GM13977 (cell line): ENCODE measurements around the gene UGGT2.
"Not testable (repeated sequence)": the region's sequence is repeated elsewhere in the genome, so short reads cannot be mapped to it uniquely, and the experiment has no call there.

Source experiments
- DNase-seq: peaks from one replicate; pipeline ENCODE4 v3.0.0; 2012; ENCODE audit warnings: low spot score
- in situ Hi-C: fragments of 300-500 bp; cut with MboI; formaldehyde crosslinking; loops from one replicate; pipeline ENCODE4 v1.12.0; 2022; ENCODE audit warnings: low sequenced_read_pairs, low pct_unique_long_range_greater_than_20kb, mixed read lengths, inconsistent platforms; ENCODE audit not compliant: unreplicated experiment
- TF ChIP-seq, protein P1 (sequence below): IDR thresholded peaks from 2 replicates; pipeline ENCODE4 v1.5.1; 2012; ENCODE audit warnings: mild to moderate bottlenecking, control low read depth; ENCODE audit not compliant: insufficient read depth; ENCODE audit errors: extremely low read depth, missing control alignments

The UGGT2 gene

GRCh38 chr13:95950103-95950502 lies 103.1 kb downstream of the UGGT2 start:
- no peak for DNase-seq
- in situ Hi-C loops = no loop called here
- TF ChIP-seq, protein P1, sequence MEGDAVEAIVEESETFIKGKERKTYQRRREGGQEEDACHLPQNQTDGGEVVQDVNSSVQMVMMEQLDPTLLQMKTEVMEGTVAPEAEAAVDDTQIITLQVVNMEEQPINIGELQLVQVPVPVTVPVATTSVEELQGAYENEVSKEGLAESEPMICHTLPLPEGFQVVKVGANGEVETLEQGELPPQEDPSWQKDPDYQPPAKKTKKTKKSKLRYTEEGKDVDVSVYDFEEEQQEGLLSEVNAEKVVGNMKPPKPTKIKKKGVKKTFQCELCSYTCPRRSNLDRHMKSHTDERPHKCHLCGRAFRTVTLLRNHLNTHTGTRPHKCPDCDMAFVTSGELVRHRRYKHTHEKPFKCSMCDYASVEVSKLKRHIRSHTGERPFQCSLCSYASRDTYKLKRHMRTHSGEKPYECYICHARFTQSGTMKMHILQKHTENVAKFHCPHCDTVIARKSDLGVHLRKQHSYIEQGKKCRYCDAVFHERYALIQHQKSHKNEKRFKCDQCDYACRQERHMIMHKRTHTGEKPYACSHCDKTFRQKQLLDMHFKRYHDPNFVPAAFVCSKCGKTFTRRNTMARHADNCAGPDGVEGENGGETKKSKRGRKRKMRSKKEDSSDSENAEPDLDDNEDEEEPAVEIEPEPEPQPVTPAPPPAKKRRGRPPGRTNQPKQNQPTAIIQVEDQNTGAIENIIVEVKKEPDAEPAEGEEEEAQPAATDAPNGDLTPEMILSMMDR = no peak

DNA sequence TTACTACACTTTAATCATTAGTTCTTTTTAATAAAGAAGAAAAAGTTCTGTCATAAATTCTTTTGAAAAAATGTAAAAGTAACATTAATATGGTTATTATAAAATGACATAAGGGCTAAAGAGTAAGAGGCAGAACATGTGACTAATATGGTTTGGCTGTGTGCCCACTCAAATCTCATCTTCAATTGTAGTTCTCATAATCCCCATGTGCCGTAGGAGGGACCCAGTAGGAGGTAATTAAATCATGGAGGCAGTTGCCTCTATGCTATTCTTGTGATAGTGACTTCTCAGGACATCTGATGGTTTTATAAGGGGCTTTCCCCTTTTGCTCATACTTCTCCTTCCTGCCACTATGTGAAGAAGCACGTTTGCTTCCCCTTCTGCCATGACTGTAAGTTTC lies 104.5 kb downstream of the UGGT2 start:
- TF ChIP-seq, protein P1 = no peak
- no peak for DNase-seq
- in situ Hi-C loops = no loop called here

DNA sequence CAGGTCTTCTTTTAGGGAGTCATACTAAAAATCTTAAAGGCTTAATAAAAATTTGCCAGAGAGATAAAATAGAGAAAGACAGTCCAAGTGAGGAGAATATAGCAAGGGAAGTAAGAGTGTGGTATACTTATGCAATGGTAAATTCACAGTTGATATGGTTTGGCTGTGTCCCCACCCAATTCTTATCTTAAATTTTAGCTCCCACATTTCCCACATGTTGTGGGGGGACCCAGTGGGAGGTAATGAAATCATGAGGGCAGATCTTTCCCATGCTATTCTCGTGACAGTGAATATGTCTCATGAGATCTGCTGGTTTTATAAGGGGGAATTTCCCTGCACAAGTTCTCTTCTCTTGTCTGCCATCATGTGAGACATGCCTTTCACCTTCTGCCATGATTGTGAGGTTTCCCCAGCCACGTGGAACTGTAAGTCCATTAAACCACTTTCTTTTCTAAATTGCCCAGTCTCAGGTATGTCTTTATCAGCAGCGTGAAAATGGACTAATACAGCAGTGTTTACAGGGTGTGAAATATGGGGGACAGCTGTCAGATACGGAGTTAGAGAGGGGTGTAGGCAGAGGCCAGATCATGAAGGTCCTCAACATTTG lies 115.4 kb downstream of the UGGT2 start:
- in situ Hi-C loops = no loop called here

GRCh38 chr13:95931300-95932025 lies 121.7 kb downstream of the UGGT2 start:
- in situ Hi-C loops = no loop called here
- TF ChIP-seq, protein P1 = no peak

More for the DNA sequence above, 115.4 kb downstream of the UGGT2 start:
- TF ChIP-seq, protein P1 = no peak
- no peak for DNase-seq

DNA sequence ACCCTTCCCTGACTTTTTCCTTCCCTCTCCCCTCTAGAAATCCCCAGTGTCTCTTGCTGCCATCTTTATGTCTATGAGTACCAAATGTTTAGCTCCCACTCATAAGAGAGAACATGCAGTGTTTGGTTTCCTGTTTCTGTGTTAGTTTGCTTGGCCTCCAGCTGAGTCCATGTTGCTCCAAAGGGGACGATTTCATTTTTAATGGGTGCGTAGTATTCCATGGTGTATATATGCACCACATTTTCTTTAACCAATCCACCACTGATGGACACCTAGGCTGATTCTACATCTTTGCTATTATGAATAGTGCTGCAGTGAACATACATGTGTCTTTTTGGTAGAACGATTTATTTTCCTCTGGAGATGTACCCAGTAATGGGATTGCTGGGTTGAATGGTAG lies 123.8 kb downstream of the UGGT2 start:
- TF ChIP-seq, protein P1 = no peak
- in situ Hi-C loops = no loop called here
- no peak for DNase-seq

More at GRCh38 chr13:95931300-95932025, 121.7 kb downstream of the UGGT2 start:
- DNase-seq = no peak

- in situ Hi-C loops, DNase-seq: not testable (repeated sequence)
These were observed 124.8 kb downstream of the UGGT2 start for GRCh38 chr13:95928367-95928906.

GRCh38 chr13:95926231-95926630 lies 127.0 kb downstream of the UGGT2 start:
- DNase-seq = no peak

More at GRCh38 chr13:95926231-95926630, 127.0 kb downstream of the UGGT2 start:
- in situ Hi-C loops = no loop called here
- TF ChIP-seq, protein P1 = no peak
